Stimulated activated naive CD4-positive, alpha-beta T cell (primary cell): ENCODE data around the gene LGALS8.
A peak's percentile ranks its signal among the peaks of the same experiment; 100 is the strongest.
"Not testable (repeated sequence)": the region's sequence is repeated elsewhere in the genome, so short reads cannot be mapped to it uniquely, and the experiment has no call there.

Source experiments
- DNase-seq, 6 experiments: peaks; one replicate each; lab custom pipeline; 2025; lab: John Stamatoyannopoulos, UW

Gene LGALS8

GRCh38 chr1:236523704-236524141 is at the start of gene LGALS8:
TSS of gene LGALS8 (plus strand) at chr1:236523982. CDS start at chr1:236526071, 2,089 bp downstream.
- DNase-seq: peak; percentile 75 to 82 (median 79)

GRCh38 chr1:236476019-236476418 is 47.8 kb upstream of the LGALS8 start:
- DNase-seq: no peak

GRCh38 chr1:236480758-236481436 is 42.9 kb upstream of the LGALS8 start:
- DNase-seq: no peak

- DNase-seq: no peak
Observed at GRCh38 chr1:236484310-236484971, 39.3 kb upstream of the LGALS8 start.

- no peak for DNase-seq
Observed at GRCh38 chr1:236486356-236487002, 37.3 kb upstream of the LGALS8 start.

- DNase-seq: not testable (repeated sequence)
Observed at GRCh38 chr1:236489161-236489560, 34.6 kb upstream of the LGALS8 start.

- peak in 2 of 6 experiments; percentile 2 to 46 for DNase-seq
Observed at GRCh38 chr1:236489710-236490377, 33.9 kb upstream of the LGALS8 start.

- DNase-seq: no peak
Observed at GRCh38 chr1:236491469-236492136, 32.2 kb upstream of the LGALS8 start.

- no peak for DNase-seq
Observed at GRCh38 chr1:236492378-236492777, 31.4 kb upstream of the LGALS8 start.

GRCh38 chr1:236494082-236494481 is 29.7 kb upstream of the LGALS8 start:
- no peak for DNase-seq

GRCh38 chr1:236494586-236495466 is 29.0 kb upstream of the LGALS8 start:
- DNase-seq: no peak

GRCh38 chr1:236495467-236496112 is 28.2 kb upstream of the LGALS8 start:
- no peak for DNase-seq

- DNase-seq: no peak
Observed at GRCh38 chr1:236497908-236498307, 25.9 kb upstream of the LGALS8 start.

GRCh38 chr1:236501093-236501492 is 22.7 kb upstream of the LGALS8 start:
- DNase-seq: no peak

GRCh38 chr1:236502579-236502971 is 21.2 kb upstream of the LGALS8 start:
- DNase-seq: no peak

GRCh38 chr1:236502972-236503639 is 20.7 kb upstream of the LGALS8 start:
- peak in 1 of 6 experiments; percentile 5 for DNase-seq

GRCh38 chr1:236504338-236504737 is 19.4 kb upstream of the LGALS8 start:
- not testable (repeated sequence) for DNase-seq

- DNase-seq: no peak
Observed at GRCh38 chr1:236507022-236507700, 16.6 kb upstream of the LGALS8 start.

- no peak for DNase-seq
Observed at GRCh38 chr1:236508593-236509027, 15.2 kb upstream of the LGALS8 start.
